H1 (cell line): Measurements from ENCODE around the gene OXSM. TPM values are rescaled to one million over a fixed set of nuclear protein-coding genes. Genes with fewer than 3 reads are reported as not detected.

Source experiments
- CTCF ChIA-PET: fragments of 300-600 bp; sonication (Branson Sonifier 250); formaldehyde crosslinking; loops from one replicate; lab custom pipeline; 2021; ENCODE audit not compliant: partially characterized antibody; lab: Charles Lee
- POLR2A ChIA-PET: fragments of 300-600 bp; sonication (Branson Sonifier 250); formaldehyde crosslinking; loops from one replicate; lab custom pipeline; 2021; ENCODE audit warnings: inconsistent platforms; ENCODE audit not compliant: partially characterized antibody; lab: Charles Lee
- DNase-seq, 2 experiments: peaks; one replicate each; pipeline versions ENCODE4 v3.0.0 to v3.0.0-alpha.2; 2010 to 2022; ENCODE audit warnings: low spot score in 2 of 2, low read depth in 1 of 2, mixed read lengths in 1 of 2
- FAIRE-seq: peaks from 2 replicates; lab custom pipeline; 2011; peaks lifted over from hg19 to GRCh38; lab: Jason Lieb, UNC
- H2AFZ ChIP-seq: 2 replicates; pipeline ENCODE4 v1.8.1; 2012; ENCODE audit warnings: low read length, inconsistent platforms
- H2AK5ac ChIP-seq: 2 replicates; pipeline ENCODE4 v1.6.1; 2013; ENCODE audit warnings: low read depth, low read length
- H2BK120ac ChIP-seq: replicated peaks from 2 replicates; pipeline ENCODE3; 2013; ENCODE audit warnings: low read depth, low read length, inconsistent platforms
- H2BK12ac ChIP-seq: 2 replicates; pipeline ENCODE4 v1.6.1; 2013; ENCODE audit warnings: low read depth, low read length
- H2BK15ac ChIP-seq: 2 replicates; pipeline ENCODE4 v1.6.1; 2013; ENCODE audit warnings: low read length
- H2BK20ac ChIP-seq: 2 replicates; pipeline ENCODE4 v1.6.1; 2013; ENCODE audit warnings: low read length
- H2BK5ac ChIP-seq: 2 replicates; pipeline ENCODE4 v1.6.1; 2013; ENCODE audit warnings: low read depth, low read length
- H3K14ac ChIP-seq: 2 replicates; pipeline ENCODE4 v1.6.1; 2013; ENCODE audit warnings: inconsistent platforms; ENCODE audit not compliant: insufficient read length
- H3K18ac ChIP-seq: 2 replicates; pipeline ENCODE4 v1.6.1; 2013; ENCODE audit warnings: low read length; ENCODE audit errors: extremely low read depth
- H3K23ac ChIP-seq: 2 replicates; pipeline ENCODE4 v1.6.1; 2013; ENCODE audit warnings: inconsistent platforms; ENCODE audit not compliant: insufficient read length
- H3K23me2 ChIP-seq: 2 replicates; pipeline ENCODE4 v1.6.1; 2013; ENCODE audit warnings: low read depth, low read length
- H3K27ac ChIP-seq: 2 replicates; pipeline ENCODE4 v1.6.1; 2011; ENCODE audit warnings: low read depth, low read length, inconsistent platforms
- H3K27me3 ChIP-seq, 4 experiments: replicated peaks in 1 of 4; 1 replicate in 1 of 4; 2 replicates in 3 of 4; pipeline versions ENCODE4 v1.6.1 to v1.8.1; 2011 to 2013; ENCODE audit warnings: low read length in 3 of 4, mild to moderate bottlenecking in 3 of 4, inconsistent platforms in 2 of 4, mixed read lengths in 2 of 4, moderate library complexity in 1 of 4; ENCODE audit not compliant: control insufficient read depth in 3 of 4, insufficient read depth in 3 of 4; ENCODE audit errors: extremely low read depth in 1 of 4
- H3K36me3 ChIP-seq, 4 experiments: 2 replicates each; pipeline versions ENCODE4 v1.6.1 to v1.8.1; 2011 to 2013; ENCODE audit warnings: mild to moderate bottlenecking in 4 of 4, low read length in 3 of 4, moderate library complexity in 2 of 4, control low read depth in 1 of 4, inconsistent platforms in 1 of 4; ENCODE audit not compliant: insufficient read depth in 4 of 4, control insufficient read depth in 2 of 4
- H3K4ac ChIP-seq: replicated peaks from 2 replicates; pipeline ENCODE3; 2013; ENCODE audit warnings: low read length, low read depth, mixed read lengths, inconsistent platforms; ENCODE audit not compliant: insufficient read length
- H3K4me1 ChIP-seq, 4 experiments: replicated peaks in 1 of 4; 1 replicate in 1 of 4; 2 replicates in 3 of 4; pipeline versions ENCODE4 v1.6.1 to v1.8.1; 2011 to 2013; ENCODE audit warnings: low read length in 3 of 4, inconsistent platforms in 2 of 4, mixed read lengths in 1 of 4; ENCODE audit not compliant: insufficient read depth in 4 of 4, control insufficient read depth in 3 of 4
- H3K4me2 ChIP-seq, 2 experiments: 2 replicates each; pipeline versions ENCODE4 v1.6.1 to v1.8.1; 2011 to 2013; ENCODE audit warnings: low read depth in 2 of 2, low read length in 2 of 2, control low read depth in 1 of 2, inconsistent platforms in 1 of 2, mild to moderate bottlenecking in 1 of 2; ENCODE audit not compliant: insufficient read depth in 1 of 2
- H3K4me3 ChIP-seq, 4 experiments: fragments of 200-600, 300-600 bp in 1 of 4; sonication (generic), shearing (Covaris generic), sonication (Bioruptor Twin) in 1 of 4; 2 replicates each; pipeline versions ENCODE4 v1.5.1 to v1.8.1; 2011 to 2016; ENCODE audit warnings: low read length in 4 of 4, low read depth in 3 of 4, control low read depth in 2 of 4, inconsistent platforms in 2 of 4, mild to moderate bottlenecking in 2 of 4, mixed read lengths in 1 of 4, moderate library complexity in 1 of 4; ENCODE audit not compliant: insufficient read depth in 2 of 4; ENCODE audit errors: extremely low read depth in 1 of 4
- H3K56ac ChIP-seq: replicated peaks from 2 replicates; pipeline ENCODE3; 2013; ENCODE audit warnings: low read depth, mild to moderate bottlenecking, mixed read lengths, low read length, inconsistent platforms; ENCODE audit not compliant: insufficient read length
- H3K79me1 ChIP-seq: 2 replicates; pipeline ENCODE4 v1.6.1; 2013; ENCODE audit warnings: low read depth, low read length, control low read depth
- H3K79me2 ChIP-seq, 2 experiments: 2 replicates each; pipeline versions ENCODE4 v1.6.1 to v1.8.1; 2012 to 2013; ENCODE audit warnings: low read length in 2 of 2, mild to moderate bottlenecking in 2 of 2, inconsistent platforms in 1 of 2; ENCODE audit not compliant: insufficient read depth in 2 of 2, control insufficient read depth in 1 of 2
- H3K9ac ChIP-seq, 4 experiments: replicated peaks in 1 of 4; 1 replicate in 1 of 4; 2 replicates in 3 of 4; pipeline versions ENCODE4 v1.6.1 to v1.8.1; 2011 to 2013; ENCODE audit warnings: low read depth in 3 of 4, low read length in 3 of 4, control low read depth in 2 of 4, mild to moderate bottlenecking in 2 of 4, moderate library complexity in 2 of 4, inconsistent platforms in 1 of 4; ENCODE audit errors: extremely low read depth in 1 of 4
- H3K9me3 ChIP-seq, 2 experiments: 2 replicates each; pipeline versions ENCODE4 v1.6.1 to v1.8.1; 2012 to 2013; ENCODE audit warnings: mild to moderate bottlenecking in 2 of 2, moderate library complexity in 2 of 2, control low read depth in 1 of 2, inconsistent platforms in 1 of 2, low read depth in 1 of 2, low read length in 1 of 2, mixed read lengths in 1 of 2; ENCODE audit not compliant: insufficient read depth in 2 of 2
- H4K20me1 ChIP-seq, 2 experiments: replicated peaks in 1 of 2; 2 replicates each; pipeline versions ENCODE3 to v1.8.1; 2011 to 2013; ENCODE audit warnings: inconsistent platforms in 2 of 2, low read length in 2 of 2, mild to moderate bottlenecking in 1 of 2; ENCODE audit not compliant: insufficient read depth in 2 of 2, control insufficient read depth in 1 of 2
- H4K5ac ChIP-seq: 2 replicates; pipeline ENCODE4 v1.6.1; 2013; ENCODE audit warnings: low read length, low read depth, mixed read lengths, inconsistent platforms; ENCODE audit not compliant: insufficient read length
- H4K8ac ChIP-seq: 2 replicates; pipeline ENCODE4 v1.8.0; 2013; ENCODE audit warnings: mild to moderate bottlenecking, moderate library complexity, low read length, inconsistent platforms; ENCODE audit not compliant: insufficient read depth; ENCODE audit errors: extremely low read depth
- H4K91ac ChIP-seq: replicated peaks from 2 replicates; pipeline ENCODE3; 2013; ENCODE audit warnings: low read length, mixed read lengths, inconsistent platforms; ENCODE audit not compliant: insufficient read length
- BCL11A ChIP-seq, 2 experiments: IDR thresholded peaks; one replicate each; pipeline ENCODE4 v1.6.1; 2011; ENCODE audit warnings: low read depth in 2 of 2, low read length in 2 of 2, mild to moderate bottlenecking in 2 of 2
- CEBPB ChIP-seq: IDR thresholded peaks from 2 replicates; pipeline ENCODE4 v1.6.1; 2012; ENCODE audit warnings: low read depth, low read length
- CTBP2 ChIP-seq: IDR thresholded peaks from 2 replicates; pipeline ENCODE4 v1.7.0; 2011; ENCODE audit warnings: borderline replicate concordance, mild to moderate bottlenecking, moderate library complexity, mixed read lengths, low read length; ENCODE audit not compliant: insufficient read depth, insufficient read length
- HDAC6 ChIP-seq: IDR thresholded peaks from one replicate; pipeline ENCODE4 v1.7.1; 2012; ENCODE audit warnings: low read depth, mild to moderate bottlenecking, inconsistent platforms, low read length, moderate library complexity
- KDM4A ChIP-seq: IDR thresholded peaks from one replicate; pipeline ENCODE4 v1.7.1; 2012; ENCODE audit warnings: low read depth, mild to moderate bottlenecking, moderate library complexity, low read length, inconsistent platforms; ENCODE audit not compliant: severe bottlenecking
- POLR2AphosphoS5 ChIP-seq: IDR thresholded peaks from 2 replicates; pipeline ENCODE4 v1.6.1; 2011; ENCODE audit warnings: low read depth, low read length
- SIRT6 ChIP-seq: IDR thresholded peaks from one replicate; pipeline ENCODE4 v1.7.1; 2012; ENCODE audit warnings: low read length, inconsistent platforms
- TAF7 ChIP-seq: optimal IDR thresholded peaks from 2 replicates; pipeline ENCODE3; 2011; ENCODE audit warnings: low read depth, mild to moderate bottlenecking, inconsistent platforms, low read length, moderate library complexity, borderline replicate concordance
- WGBS, 2 experiments: shearing (Covaris generic) in 1 of 2; methylation state at CpG; one replicate each; pipeline versions ENCODE4 v1.1.6 to v1.1.7; 2013 to 2015; ENCODE audit warnings: low lambda C conversion rate in 2 of 2, mixed read lengths in 2 of 2, inconsistent platforms in 1 of 2, low coverage in 1 of 2, missing lambda C conversion rate in 1 of 2; ENCODE audit not compliant: insufficient replicate concordance in 2 of 2, insufficient coverage in 1 of 2, insufficient read length in 1 of 2; ENCODE audit errors: extremely low coverage in 1 of 2, missing lambda C conversion rate in 1 of 2; 5-methylcytosine and 5-hydroxymethylcytosine counted together
- polyA plus RNA-seq, 7 experiments: library from polyadenylated mRNA; depleted of rRNA in 3 of 7; stranded (reverse) in 5 of 7; unstranded in 2 of 7; fragments of >200 nt in 5 of 7; fragments of 200-250 nt in 2 of 7; gene quantifications; 1 replicate in 5 of 7; 2 replicates in 1 of 7; 4 replicates in 1 of 7; pipeline versions ENCODE4 v1.2.1 to v1.2.3, GENCODE V29; 2011 to 2013; ENCODE audit warnings: missing spikeins in 2 of 7, mixed read lengths in 2 of 7
- total RNA-seq: library from RNA; stranded (reverse); fragmentation: NEBNext Ultra II Directional; extraction: Animal tissue kit (Norgen Biotek cat#: 25700); gene quantifications from 2 replicates; pipeline ENCODE4 v1.2.1, GENCODE V29; 2021

The OXSM gene
- total and polyA plus RNA-seq, 2 of the 8 experiments (the other 6 are each of a cell fraction or from before 2014, with no cell fraction given), result 1.3 to 2.2 TPM

DNA sequence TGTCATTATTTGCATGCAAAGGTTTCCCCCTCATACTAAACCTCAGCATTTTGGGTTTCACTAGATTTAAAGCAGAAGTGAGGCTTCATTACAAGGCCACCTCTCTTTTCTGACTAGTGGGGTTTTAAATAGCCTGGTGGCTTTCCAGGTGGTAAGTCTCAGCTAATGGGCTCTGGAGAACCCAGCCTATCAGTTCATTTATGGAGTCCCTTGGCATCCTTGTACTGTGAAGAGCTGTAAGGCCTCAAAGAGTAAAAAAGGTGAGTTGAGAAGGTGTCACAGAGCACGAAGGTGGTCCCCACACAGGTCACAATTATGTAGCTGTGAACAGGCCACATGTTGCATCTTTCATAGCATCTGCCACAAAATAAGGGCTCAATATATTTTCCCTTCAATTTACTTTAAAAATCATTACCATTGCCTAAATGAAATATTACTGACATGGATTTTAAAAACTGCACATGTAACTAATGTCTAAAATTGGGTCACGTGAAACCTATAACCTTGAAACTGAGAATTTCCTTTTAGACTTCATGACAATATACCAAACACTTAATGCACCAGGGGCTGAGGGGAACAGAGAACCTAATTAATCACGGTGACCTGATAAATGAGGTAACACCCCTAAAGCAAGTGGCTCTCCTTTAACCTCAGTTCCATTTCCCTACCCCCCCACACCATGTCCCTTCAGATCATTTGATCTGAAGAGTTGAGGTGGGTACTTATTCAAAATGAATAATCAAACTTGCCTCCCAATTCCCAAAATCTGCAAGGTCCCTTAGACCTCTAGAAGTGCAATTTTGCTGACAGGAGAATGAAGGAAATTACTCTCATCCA is 7.9 kb upstream of the OXSM start:
- H3K9ac ChIP-seq, result no peak overlapping the region; a peak in 1 of 7 replicates
- POLR2A ChIA-PET, result interaction anchor here (1.5 to 2.1 kb wide), 2 partner anchors 8 to 103 kb away, joined by 3 to 6 read pairs; partner anchors contain the start of gene OXSM
- peaks cover 0 to 20% of the 10 kb centered on the region in 2 experiments; a peak in 2 of 4 replicates for H3K79me2 ChIP-seq
- peak overlapping the region; percentile 54 to 93 (median 74); a peak in 5 of 8 replicates for H3K4me3 ChIP-seq
- no peak overlapping the region for H3K4ac ChIP-seq
- H3K27me3 ChIP-seq, result no peaks in the 10 kb centered on the region; a peak in 2 of 7 replicates
- H3K36me3 ChIP-seq, result peaks cover 0 to 7% (median 4%) of the 10 kb centered on the region in 4 experiments; a peak in 6 of 8 replicates
- WGBS, 2 experiments, result 82% methylated on average over 3 of the region's 3 CpGs; no CpG with 5 or more reads in 1 of the 2 experiments
- no peak overlapping the region for H3K18ac ChIP-seq
- no peak overlapping the region for H2BK5ac ChIP-seq
- H3K27ac ChIP-seq, result no peak overlapping the region
- no peak overlapping the region for H2BK15ac ChIP-seq
- H4K5ac ChIP-seq, result no peak overlapping the region
- no peak for TF ChIP-seq KDM4A
- TF ChIP-seq CEBPB, result no peak
- no peak for TF ChIP-seq SIRT6
- no peak for TF ChIP-seq BCL11A (IDR thresholded peaks at IDR 0.05; ENCODE audit: low read depth in 2 of 2, low read length in 2 of 2)
- TF ChIP-seq CTBP2, result no peak
- no peak for TF ChIP-seq POLR2AphosphoS5
- no peak for TF ChIP-seq HDAC6
- TF ChIP-seq TAF7, result no peak
- H3K23me2 ChIP-seq, result peaks cover 10% of the 10 kb centered on the region; the same call in 1 of the 2 replicates
- FAIRE-seq, result no peak
- H3K23ac ChIP-seq, result no peak overlapping the region
- H4K8ac ChIP-seq, result no peak overlapping the region
- no peaks in the 10 kb centered on the region for H3K9me3 ChIP-seq
- no peaks in the 10 kb centered on the region for H3K79me1 ChIP-seq
- no peak overlapping the region for H2BK120ac ChIP-seq
- H3K56ac ChIP-seq, result no peak overlapping the region
- no peaks in the 10 kb centered on the region for H4K20me1 ChIP-seq
- no peak overlapping the region for H2BK20ac ChIP-seq
- no peak overlapping the region for H3K14ac ChIP-seq
- H4K91ac ChIP-seq, result no peak overlapping the region
- H2AK5ac ChIP-seq, result no peak overlapping the region
- no peak overlapping the region for H2AFZ ChIP-seq
- H2BK12ac ChIP-seq, result no peak overlapping the region
- H3K4me1 ChIP-seq, result peaks cover 0 to 5% (median 1%) of the 10 kb centered on the region in 4 experiments; a peak in 2 of 7 replicates
- no peak for DNase-seq
- peak overlapping the region; percentile 81 to 86 for H3K4me2 ChIP-seq
- CTCF ChIA-PET, result no interaction called here
